Aorta (tissue), 5 donors: ENCODE results near the gene RLBP1. TPM values are rescaled to one million over a fixed set of nuclear protein-coding genes. Genes with fewer than 3 reads are reported as not detected.

ENCODE experiments used
- ATAC-seq: fragments of 200-7000 bp; cut with Tn5 transposase; one replicate; pipeline ENCODE4 v1.9.1; 2022; ENCODE audit warnings: moderate library complexity; ENCODE audit not compliant: low FRiP score
- DNase-seq, 2 donors: peaks; one replicate each; pipeline ENCODE4 v3.0.0-alpha.2; 2020
- H3K27ac ChIP-seq, 2 donors: one replicate each; pipeline ENCODE4 v1.5.1; 2013; ENCODE audit warnings: low read length in 2 of 2, mild to moderate bottlenecking in 2 of 2, moderate library complexity in 2 of 2, control low read depth in 1 of 2, inconsistent platforms in 1 of 2, low read depth in 1 of 2
- H3K27me3 ChIP-seq, 2 donors: one replicate each; pipeline ENCODE4 v1.6.1; 2013; ENCODE audit warnings: control low read depth in 1 of 2, low read length in 1 of 2, mild to moderate bottlenecking in 1 of 2, moderate library complexity in 1 of 2; ENCODE audit not compliant: insufficient read depth in 2 of 2, control insufficient read depth in 1 of 2
- H3K36me3 ChIP-seq, 2 donors: one replicate each; pipeline ENCODE4 v1.6.1; 2013; ENCODE audit warnings: control low read depth in 1 of 2, low read length in 1 of 2, mild to moderate bottlenecking in 1 of 2; ENCODE audit not compliant: insufficient read depth in 2 of 2, control insufficient read depth in 1 of 2
- H3K4me1 ChIP-seq, 2 donors: one replicate each; pipeline ENCODE4 v1.6.1; 2013; ENCODE audit warnings: low read length in 2 of 2, control low read depth in 1 of 2, mild to moderate bottlenecking in 1 of 2, moderate library complexity in 1 of 2; ENCODE audit not compliant: insufficient read depth in 2 of 2, control insufficient read depth in 1 of 2
- H3K4me3 ChIP-seq, 2 donors: one replicate each; pipeline ENCODE4 v1.5.1; 2013; ENCODE audit warnings: low read length in 2 of 2, control low read depth in 1 of 2, mild to moderate bottlenecking in 1 of 2
- H3K9me3 ChIP-seq: one replicate; pipeline ENCODE4 v1.6.1; 2013; ENCODE audit warnings: mild to moderate bottlenecking, low read length; ENCODE audit not compliant: control insufficient read depth
- WGBS, 2 donors: extraction: QIAGEN DNeasy Blood & Tissue Kit; methylation state at CpG; one replicate each; pipeline ENCODE4 v1.1.7; 2013; 5-methylcytosine and 5-hydroxymethylcytosine counted together
- intact Hi-C, 2 donors: fragments of 100-400 bp; cut with DNase I; formaldehyde crosslinking; loops; one replicate each; pipeline versions ENCODE4 v1.14.2 to v1.15.0; 2022
- polyA plus RNA-seq, 2 donors: library from polyadenylated mRNA; stranded (reverse); fragments of 200-250 nt; gene quantifications; one replicate each; pipeline ENCODE4 v1.2.3, GENCODE V29; 2013
- total RNA-seq, 2 donors: library from RNA; stranded (reverse); fragmentation: NEBNext Ultra II Directional; extraction: Animal tissue kit (Norgen Biotek cat#: 25700); gene quantifications; one replicate each; pipeline ENCODE4 v1.2.1, GENCODE V29; 2021
- donor health status: healthy with polysubstance abuse.
- donor health status: Bipolar disorder and iron deficiency.
- donor health status: DM: no; HTN: no; CAD: no.
- donor health status: DM: no; HTN: no; CAD: no.
- donor health status: DM: yes; HTN: yes; CAD: no.

The RLBP1 gene
- total and polyA plus RNA-seq, 4 donors: not detected

DNA sequence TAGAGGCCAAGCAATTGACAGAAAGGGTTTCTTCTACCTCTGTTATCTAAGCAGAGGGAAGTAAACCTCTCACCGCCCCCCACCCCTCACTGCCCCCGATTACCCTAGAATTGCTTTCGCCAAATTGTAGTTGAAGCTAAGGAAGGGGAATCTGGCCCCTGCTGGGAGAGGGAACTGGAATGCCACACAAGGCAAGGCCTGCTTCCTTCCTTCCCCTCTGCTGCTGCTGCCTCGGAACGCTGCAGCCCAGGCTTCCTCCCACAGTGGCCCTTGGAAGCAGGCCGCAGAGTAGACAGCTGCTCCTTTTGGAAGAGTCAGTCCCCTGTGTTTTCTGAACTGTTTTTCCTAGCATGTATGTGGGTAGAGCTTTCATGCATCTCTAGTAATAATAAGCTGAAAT is 21.6 kb downstream of the RLBP1 start:
- Histone ChIP-seq H3K27me3 (no peaks in the 10 kb centered on the region), H3K36me3 (peaks cover 0 to 4% of the 10 kb centered on the region in 2 donors), H3K9me3 (no peaks in the 10 kb centered on the region), H3K4me3 (no peak overlapping the region), H3K4me1 (no peaks in the 10 kb centered on the region), H3K27ac (no peak overlapping the region)
- WGBS, 2 donors: 65 to 68% methylated on average over 6 of the region's 6 CpGs
- ATAC-seq (no peak), DNase-seq (no peak)
- intact Hi-C loops: loop anchor here (10.0 kb wide), 2 partner anchors 235 to 575 kb away; partner anchors contain the start of gene AEN (in 1 of the 2)

DNA sequence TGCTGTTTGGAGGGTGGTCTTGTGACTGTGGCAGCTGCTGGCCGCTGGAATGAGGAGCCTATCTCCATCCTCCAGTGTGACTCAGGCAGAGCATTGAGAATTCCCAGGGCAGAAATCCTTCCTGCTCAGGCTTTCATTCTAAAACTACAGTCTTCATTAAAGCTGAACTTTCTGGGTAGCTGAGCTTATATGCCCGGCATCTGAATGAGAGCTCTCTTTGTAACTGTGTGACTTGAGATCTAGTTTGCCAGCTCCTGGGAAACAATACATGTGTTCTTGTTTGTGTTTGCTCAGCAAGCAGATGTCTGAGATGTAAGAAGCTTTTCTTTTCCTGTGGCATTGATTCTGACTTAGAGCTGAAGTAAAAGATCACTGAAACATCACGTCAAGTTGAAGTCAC is 22.4 kb downstream of the RLBP1 start:
- intact Hi-C loops: loop anchor here in 1 of 2 donors (10.0 kb wide), 1 partner anchor 574 kb away; the partner anchor contains the start of gene AEN
- Histone ChIP-seq H3K27ac (no peak overlapping the region), H3K4me1 (no peaks in the 10 kb centered on the region), H3K9me3 (no peaks in the 10 kb centered on the region), H3K36me3 (peaks cover 0 to 4% of the 10 kb centered on the region in 2 donors), H3K4me3 (no peak overlapping the region), H3K27me3 (no peaks in the 10 kb centered on the region)
- DNase-seq: no peak
- no peak for ATAC-seq
- 83 to 92% methylated on average over 3 of the region's 3 CpGs for WGBS, 2 donors

DNA sequence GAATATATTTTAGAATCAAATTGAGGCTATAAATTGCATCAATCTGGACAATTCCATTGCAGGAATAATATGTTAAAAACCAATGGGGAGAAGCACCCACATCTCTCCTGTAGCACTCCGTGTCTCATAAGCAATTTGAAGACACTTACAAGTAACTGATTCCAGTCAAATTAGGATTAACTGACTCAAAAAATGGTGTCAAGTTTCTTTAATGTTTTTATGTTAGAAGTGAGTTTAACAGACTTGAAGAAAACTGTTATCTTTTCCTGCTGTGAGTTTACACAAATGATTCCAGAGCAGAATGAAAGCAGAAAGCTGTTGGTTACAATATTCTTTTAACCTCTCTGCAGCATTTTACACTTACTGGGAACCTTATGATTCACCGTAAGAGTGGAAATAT is 23.2 kb downstream of the RLBP1 start:
- no peak overlapping the region for H3K4me3 ChIP-seq
- ATAC-seq (no peak), DNase-seq (no peak)
- peaks cover 5 to 6% of the 10 kb centered on the region in 2 donors for H3K36me3 ChIP-seq
- intact Hi-C loops: loop anchor here in 1 of 2 donors (10.0 kb wide), 1 partner anchor 573 kb away; the partner anchor contains the start of gene AEN
- no peaks in the 10 kb centered on the region for H3K4me1 ChIP-seq
- WGBS, 2 donors: 87 to 91% methylated on average over 2 of the region's 2 CpGs
- H3K9me3 ChIP-seq: no peaks in the 10 kb centered on the region
- no peaks in the 10 kb centered on the region for H3K27me3 ChIP-seq
- H3K27ac ChIP-seq: no peak overlapping the region

DNA sequence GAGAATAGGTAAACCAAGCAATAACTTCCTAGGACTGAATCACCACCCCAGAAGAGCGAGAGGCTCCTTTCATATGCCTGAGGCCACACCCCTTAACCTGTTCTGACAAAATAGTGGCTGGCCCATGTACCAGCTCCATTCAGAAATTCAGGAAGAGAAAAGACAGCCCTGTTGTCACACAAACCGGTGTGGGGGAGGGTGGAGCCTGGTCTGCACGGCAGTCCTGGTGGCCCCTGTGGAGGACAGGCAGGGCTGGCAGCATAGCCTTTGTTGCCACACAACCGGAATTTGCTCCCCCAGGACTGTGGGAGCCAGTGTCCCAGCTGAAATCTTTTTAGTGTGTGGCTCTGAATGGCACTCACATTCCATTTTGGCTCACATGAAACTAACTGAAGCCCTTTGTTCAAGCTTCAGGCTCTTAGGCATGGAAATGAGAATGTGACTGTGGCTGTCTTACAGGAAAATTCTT is 23.8 kb downstream of the RLBP1 start:
- Histone ChIP-seq H3K27ac (peak overlapping the region in 1 of 2 donors; percentile 30), H3K36me3 (peaks cover 8 to 9% of the 10 kb centered on the region in 2 donors), H3K27me3 (no peaks in the 10 kb centered on the region), H3K4me1 (no peaks in the 10 kb centered on the region), H3K4me3 (no peak overlapping the region), H3K9me3 (no peaks in the 10 kb centered on the region)
- DNase-seq: no peak
- intact Hi-C loops: loop anchor here in 1 of 2 donors (10.0 kb wide), 1 partner anchor 573 kb away; the partner anchor contains the start of gene AEN
- no peak for ATAC-seq
- WGBS, 2 donors: 55 to 60% methylated on average over 4 of the region's 4 CpGs

DNA sequence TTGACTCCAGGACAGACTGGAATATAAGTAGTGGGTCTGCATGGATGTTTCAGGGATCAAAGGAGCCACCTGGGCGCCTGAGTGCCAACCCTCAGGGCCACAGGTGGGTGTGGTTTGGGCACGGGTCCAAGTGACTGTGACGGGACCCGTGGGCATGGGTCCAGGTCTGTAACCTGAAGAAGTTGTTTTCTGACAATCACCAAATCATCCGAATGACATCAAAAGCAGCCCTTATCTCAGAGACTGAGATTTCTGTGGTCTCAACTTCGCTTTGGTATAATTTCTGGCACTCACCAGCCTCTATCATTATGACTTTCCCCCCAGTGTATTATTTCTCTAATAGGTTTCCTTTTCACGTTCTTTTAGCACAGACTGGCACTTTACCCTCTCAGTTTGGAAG is 24.4 kb downstream of the RLBP1 start:
- Histone ChIP-seq H3K4me3 (no peak overlapping the region), H3K4me1 (no peaks in the 10 kb centered on the region), H3K27ac (no peak overlapping the region), H3K9me3 (no peaks in the 10 kb centered on the region), H3K36me3 (peaks cover 9% of the 10 kb centered on the region in 2 donors), H3K27me3 (no peaks in the 10 kb centered on the region)
- ATAC-seq: no peak
- intact Hi-C loops: loop anchor here in 1 of 2 donors (10.0 kb wide), 1 partner anchor 572 kb away; the partner anchor contains the start of gene AEN
- WGBS, 2 donors: 53 to 54% methylated on average over 7 of the region's 7 CpGs
- DNase-seq: no peak

DNA sequence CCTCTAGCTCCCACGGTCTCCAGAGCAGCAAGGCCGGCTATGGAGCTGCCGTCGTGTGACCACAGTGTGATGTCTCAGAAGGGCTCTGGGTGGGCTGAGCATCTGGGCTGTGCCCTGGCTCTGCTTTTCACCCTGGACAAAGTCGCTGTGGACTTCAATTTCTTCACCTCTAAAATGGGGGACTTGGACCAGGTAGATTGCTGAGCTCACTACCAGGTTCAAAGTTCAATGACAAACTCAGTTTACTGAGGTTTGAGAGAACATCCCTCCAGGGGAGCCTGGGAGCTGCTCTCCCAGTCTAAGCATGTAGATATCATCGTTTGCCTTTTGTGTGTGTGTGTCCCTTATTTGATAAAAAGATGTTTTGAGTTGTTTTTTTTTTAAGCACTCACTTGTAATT is 25.1 kb downstream of the RLBP1 start:
- intact Hi-C loops: loop anchor here in 1 of 2 donors (10.0 kb wide), 1 partner anchor 571 kb away; the partner anchor contains the start of gene AEN
- Histone ChIP-seq H3K27me3 (no peaks in the 10 kb centered on the region), H3K36me3 (peaks cover 9 to 12% of the 10 kb centered on the region in 2 donors), H3K9me3 (no peaks in the 10 kb centered on the region), H3K27ac (no peak overlapping the region), H3K4me1 (no peaks in the 10 kb centered on the region), H3K4me3 (no peak overlapping the region)
- no peak for ATAC-seq
- DNase-seq: no peak
- 81 to 85% methylated on average over 6 of the region's 6 CpGs for WGBS, 2 donors

DNA sequence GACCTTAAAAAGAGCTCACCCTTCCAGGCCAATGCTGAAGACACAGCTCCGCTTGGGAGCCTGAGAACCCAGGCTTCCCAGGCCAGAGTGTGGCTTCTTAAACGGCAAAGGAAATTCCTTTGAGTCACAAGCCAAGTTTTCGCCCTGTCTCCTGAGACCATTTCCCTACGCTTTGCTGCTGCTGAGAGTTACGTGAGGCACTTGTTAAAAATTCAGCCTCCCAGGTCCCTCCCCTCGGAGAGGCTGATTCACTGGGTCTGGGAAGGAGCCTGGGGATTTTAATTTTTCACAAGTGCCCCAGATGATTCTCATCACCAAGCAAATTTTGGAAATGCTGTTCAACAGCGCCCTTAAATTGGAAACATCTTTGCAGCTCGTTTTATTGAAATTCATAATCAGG is 25.5 kb downstream of the RLBP1 start:
- H3K9me3 ChIP-seq: no peaks in the 10 kb centered on the region
- H3K4me3 ChIP-seq: no peak overlapping the region
- H3K27me3 ChIP-seq: no peaks in the 10 kb centered on the region
- WGBS, 2 donors: 30 to 71% methylated on average over 8 of the region's 8 CpGs
- intact Hi-C loops: loop anchor here in 1 of 2 donors (10.0 kb wide), 1 partner anchor 571 kb away; the partner anchor contains the start of gene AEN
- DNase-seq: peak in 1 of 2 donors; percentile 55
- peak overlapping the region in 1 of 2 donors; percentile 31 for H3K27ac ChIP-seq
- H3K4me1 ChIP-seq: no peaks in the 10 kb centered on the region
- peaks cover 9 to 14% of the 10 kb centered on the region in 2 donors for H3K36me3 ChIP-seq
- ATAC-seq: peak; percentile 52

DNA sequence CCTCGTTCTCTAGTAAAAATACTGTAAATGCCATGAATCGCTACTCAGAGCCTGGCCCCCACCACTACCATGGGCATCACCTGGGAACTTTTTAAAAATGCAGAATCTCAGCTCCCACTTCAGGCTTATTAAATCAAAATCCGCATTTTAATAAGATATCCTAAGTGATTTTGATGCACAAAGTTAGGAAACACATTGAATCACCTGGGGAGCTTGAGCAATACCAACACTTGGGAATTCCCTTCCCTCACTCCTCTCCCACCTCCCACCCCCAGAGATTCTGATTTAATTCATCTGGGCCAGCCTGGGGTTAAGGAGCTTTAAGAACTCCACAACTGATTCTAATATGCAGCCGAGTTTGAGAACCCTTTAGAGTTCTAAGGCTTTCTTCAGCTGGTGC is 26.8 kb downstream of the RLBP1 start:
- H3K4me3 ChIP-seq: no peak overlapping the region
- peaks cover 9 to 20% of the 10 kb centered on the region in 2 donors for H3K36me3 ChIP-seq
- no peak overlapping the region for H3K27ac ChIP-seq
- WGBS, 2 donors: 86 to 89% methylated on average over 4 of the region's 4 CpGs
- ATAC-seq (no peak), DNase-seq (no peak)
- no peaks in the 10 kb centered on the region for H3K4me1 ChIP-seq
- H3K27me3 ChIP-seq: no peaks in the 10 kb centered on the region
- intact Hi-C loops: loop anchor here in 1 of 2 donors (10.0 kb wide), 1 partner anchor 570 kb away; the partner anchor contains the start of gene AEN
- H3K9me3 ChIP-seq: no peaks in the 10 kb centered on the region

DNA sequence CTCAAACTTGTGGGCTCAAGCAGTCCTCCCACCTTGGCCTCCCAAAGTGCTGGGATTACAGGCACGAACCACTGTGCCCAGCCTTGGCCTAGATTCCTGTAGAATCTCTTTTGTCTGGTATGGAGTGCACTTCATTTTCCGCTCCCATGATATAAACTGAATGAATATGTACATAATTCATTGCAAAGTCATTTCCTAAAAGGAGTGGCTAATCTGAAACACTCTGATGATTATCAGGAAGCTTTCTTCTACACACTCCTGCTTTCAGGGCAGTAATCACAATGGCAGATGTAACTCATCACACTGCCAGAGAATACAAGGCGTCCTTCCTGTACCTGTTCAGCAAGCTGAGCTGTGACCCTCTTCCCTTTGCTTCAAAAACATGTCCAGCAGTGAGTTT is 28.6 kb downstream of the RLBP1 start:
- Histone ChIP-seq H3K4me1 (no peaks in the 10 kb centered on the region), H3K36me3 (peaks cover 9 to 28% of the 10 kb centered on the region in 2 donors), H3K27me3 (no peaks in the 10 kb centered on the region), H3K27ac (no peak overlapping the region), H3K4me3 (no peak overlapping the region), H3K9me3 (no peaks in the 10 kb centered on the region)
- intact Hi-C loops: loop anchor here in 1 of 2 donors (10.0 kb wide), 1 partner anchor 568 kb away; the partner anchor contains the start of gene AEN
- DNase-seq (no peak), ATAC-seq (no peak)
- WGBS, 2 donors: 91 to 92% methylated on average over 3 of the region's 3 CpGs
